H1 (cell line): ENCODE measurements around the gene PRLHR. TPM values are rescaled to one million over a fixed set of nuclear protein-coding genes. Genes with fewer than 3 reads are reported as not detected.

ENCODE experiments used
- HDAC2 ChIP-seq, 2 experiments: fragments of 300-600 bp in 1 of 2; sonication (generic) in 1 of 2; IDR thresholded peaks; 2 replicates each; pipeline ENCODE4 v1.6.1; 2011 to 2012; ENCODE audit warnings: low read depth in 2 of 2, low read length in 2 of 2, mild to moderate bottlenecking in 2 of 2, moderate library complexity in 2 of 2, borderline replicate concordance in 1 of 2, inconsistent platforms in 1 of 2
- polyA plus RNA-seq, 7 experiments: library from polyadenylated mRNA; depleted of rRNA in 3 of 7; stranded (reverse) in 5 of 7; unstranded in 2 of 7; fragments of >200 nt in 5 of 7; fragments of 200-250 nt in 2 of 7; gene quantifications; 1 replicate in 5 of 7; 2 replicates in 1 of 7; 4 replicates in 1 of 7; pipeline versions ENCODE4 v1.2.1 to v1.2.3, GENCODE V29; 2011 to 2013; ENCODE audit warnings: missing spikeins in 2 of 7, mixed read lengths in 2 of 7
- total RNA-seq: library from RNA; stranded (reverse); fragmentation: NEBNext Ultra II Directional; extraction: Animal tissue kit (Norgen Biotek cat#: 25700); gene quantifications from 2 replicates; pipeline ENCODE4 v1.2.1, GENCODE V29; 2021

Gene PRLHR
- total and polyA plus RNA-seq, 2 of the 8 experiments (the other 6 are each of a cell fraction or from before 2014, with no cell fraction given) = not detected

DNA sequence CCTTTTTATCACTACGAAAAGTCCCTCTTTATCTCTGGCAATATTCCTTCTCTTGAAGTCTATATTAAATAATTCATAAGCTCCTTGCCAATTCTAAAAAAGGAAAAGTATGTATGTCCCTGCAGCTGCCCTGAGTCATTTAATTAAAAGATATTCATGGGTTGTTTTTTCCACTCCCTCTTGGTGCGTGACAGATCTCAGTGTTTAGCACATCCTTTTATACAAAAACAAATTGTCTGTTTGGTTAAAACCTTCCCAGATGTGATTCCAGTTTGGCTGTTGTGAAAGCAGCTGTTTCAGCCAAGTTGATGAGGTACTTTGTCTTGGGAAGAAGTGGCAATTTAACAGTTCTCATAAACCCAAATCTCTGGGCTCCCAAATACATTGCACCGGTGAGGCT is 33.8 kb upstream of the PRLHR start (continued):
- no peak for TF ChIP-seq HDAC2 (IDR thresholded peaks at IDR 0.05; ENCODE audit: borderline replicate concordance in 1 of 2, low read depth in 2 of 2, low read length in 2 of 2)
